ENCODE measurements around the gene MORN5. TPM values are rescaled to one million over a fixed set of nuclear protein-coding genes. Genes with fewer than 3 reads are reported as not detected.

The MORN5 gene
- 1 to 10 TPM in 1 of 2 donors, not detected in 1; 3.0 TPM for total RNA-seq
- polyA plus RNA-seq (ENCODE audit: insufficient read length in 6 of 6) = 1 to 10 TPM; 1.2 to 7.2 (median 4.3) TPM
- long read RNA-seq, donor 1, transcript MORN5-201 (5 exons, 705 nt) = major isoform, 7 of 9 reads
- long read RNA-seq, donor 1, partial matches to known transcripts = 0 of 9 reads
- long read RNA-seq, donor 1, other reads (novel, unspliced or antisense) = 0 of 9 reads
- long read RNA-seq, donor 2, partial matches to known transcripts = 0 of 1 reads
- long read RNA-seq, donor 2, other reads (novel, unspliced or antisense) = 0 of 1 reads
- long read RNA-seq, donor 3 = 0 reads
- long read RNA-seq, donor 4, partial matches to known transcripts = 0 of 1 reads
- long read RNA-seq, donor 4, other reads (novel, unspliced or antisense) = 0 of 1 reads
- long read RNA-seq, donor 5, transcript MORN5-205 (4 exons, 596 nt) = major isoform, 5 of 8 reads
- long read RNA-seq, donor 5, partial matches to known transcripts = 0 of 8 reads
- long read RNA-seq, donor 5, other reads (novel, unspliced or antisense) = 0 of 8 reads
- long read RNA-seq, donor 6 = 0 reads
- long read RNA-seq, donor 7 = 0 reads
- long read RNA-seq, donor 8, partial matches to known transcripts = 0 of 2 reads
- long read RNA-seq, donor 8, other reads (novel, unspliced or antisense) = 0 of 2 reads
- long read RNA-seq, donor 9 = 0 reads
- long read RNA-seq, donor 10, transcript MORN5-201 (5 exons, 705 nt) = major isoform, 5 of 8 reads
- long read RNA-seq, donor 10, partial matches to known transcripts = 0 of 8 reads
- long read RNA-seq, donor 10, other reads (novel, unspliced or antisense) = 0 of 8 reads
- long read RNA-seq, donor 11, transcript MORN5-205 (4 exons, 596 nt) = major isoform, 6 of 8 reads
- long read RNA-seq, donor 11, partial matches to known transcripts = 0 of 8 reads
- long read RNA-seq, donor 11, other reads (novel, unspliced or antisense) = 0 of 8 reads
- long read RNA-seq, donor 12, partial matches to known transcripts = 0 of 6 reads
- long read RNA-seq, donor 12, other reads (novel, unspliced or antisense) = 0 of 6 reads

DNA sequence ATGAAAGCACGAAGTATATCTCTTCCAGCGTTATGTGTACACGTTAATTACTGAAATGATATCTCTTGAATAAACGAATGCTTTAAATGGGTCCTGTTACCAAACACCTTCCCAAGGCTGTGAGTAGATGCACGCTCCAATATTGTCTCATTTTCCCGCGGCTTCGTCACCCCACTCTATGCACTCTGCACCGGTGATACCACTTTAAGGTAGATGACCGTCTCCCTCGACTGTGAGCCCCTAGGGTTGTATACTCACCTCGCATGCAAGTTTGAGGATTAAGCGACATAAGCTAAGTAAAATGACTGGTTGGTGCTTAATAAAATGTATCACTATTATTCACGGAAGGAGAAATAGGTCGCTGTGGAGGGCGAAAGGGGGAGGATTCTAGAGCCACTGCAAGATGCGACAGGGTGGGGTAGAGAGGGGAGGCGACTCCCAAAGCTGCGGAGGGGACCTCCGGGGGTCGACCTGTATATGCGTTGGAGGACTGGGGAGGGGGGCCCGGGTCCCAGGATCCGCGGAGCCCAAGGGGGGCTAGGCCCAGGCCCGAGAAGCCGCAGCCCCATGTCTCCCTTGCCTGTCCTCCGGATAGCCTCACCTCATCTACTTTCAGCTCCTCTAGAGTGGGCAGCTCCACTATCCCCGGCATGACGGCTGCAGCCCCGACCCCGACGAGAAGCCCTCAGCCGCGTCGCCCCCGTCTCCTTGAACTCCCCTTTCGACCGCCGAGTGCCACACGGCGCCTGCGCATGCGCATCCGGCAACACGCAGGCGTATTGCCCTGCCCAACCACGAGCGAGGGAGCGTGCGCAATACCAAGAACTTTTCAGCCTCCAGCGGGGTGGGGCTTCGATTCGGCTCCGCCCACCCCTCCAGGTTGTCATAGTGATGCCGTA lies at the start of gene MORN5, which contains the start of gene NDUFA8:
Gene MORN5, plus strand, starts transcription at position 883 of the 899 bp plus-strand sequence. CDS start 65 bp downstream, outside the sequence.
Gene NDUFA8, minus strand, starts transcription at position 754 of the 899 bp plus-strand sequence. Its CDS starts 102 bp downstream, at position 652.
- intact Hi-C loops (cut with DNase I) = no loop called here
- peak within 1 kb of the TSS; percentile 85 to 89 for H3K4me3 ChIP-seq
- peak within 1 kb of the TSS; percentile 68 to 81 for H3K27ac ChIP-seq

GRCh38 chr9:122110100-122110833 lies 49.4 kb upstream of the MORN5 start:
- Histone ChIP-seq H3K4me1 (no peaks in the 10 kb centered on the region), H3K9me3 (no peaks in the 10 kb centered on the region), H3K27ac (no peak overlapping the region), H3K4me3 (no peak overlapping the region), H3K27me3 (peaks cover 0 to 6% of the 10 kb centered on the region in 2 donors), H3K36me3 (no peaks in the 10 kb centered on the region)
- ATAC-seq (no peak), DNase-seq (no peak)
- no peak for TF ChIP-seq CTCF (IDR thresholded peaks at IDR 0.05)
- intact Hi-C loops (cut with DNase I) = no loop called here

More for the DNA sequence above, at the start of gene MORN5, which contains the start of gene NDUFA8:
- Histone ChIP-seq H3K9me3 (peaks cover 0 to 9% of the 10 kb centered on the region in 2 donors), H3K4me1 (peaks cover 9 to 27% of the 10 kb centered on the region in 2 donors), H3K27me3 (no peaks in the 10 kb centered on the region), H3K36me3 (no peaks in the 10 kb centered on the region)
- TF ChIP-seq CTCF (IDR thresholded peaks at IDR 0.05) = peak in 1 of 2 donors; percentile 33
- peak; percentile 96 to 99 (median 97) for DNase-seq
- peak; percentile 100 for ATAC-seq

GRCh38 chr9:122111413-122112085 lies 48.2 kb upstream of the MORN5 start:
- intact Hi-C loops (cut with DNase I) = no loop called here
- H3K27me3 ChIP-seq = peaks cover 0 to 14% of the 10 kb centered on the region in 2 donors
- H3K9me3 ChIP-seq = no peaks in the 10 kb centered on the region
- no peak for TF ChIP-seq CTCF (IDR thresholded peaks at IDR 0.05)
- DNase-seq (no peak), ATAC-seq (no peak)
- no peaks in the 10 kb centered on the region for H3K4me1 ChIP-seq
- H3K4me3 ChIP-seq = no peak overlapping the region
- H3K36me3 ChIP-seq = no peaks in the 10 kb centered on the region
- no peak overlapping the region for H3K27ac ChIP-seq

GRCh38 chr9:122112238-122112637 lies 47.5 kb upstream of the MORN5 start:
- Histone ChIP-seq H3K27ac (no peak overlapping the region), H3K36me3 (no peaks in the 10 kb centered on the region), H3K4me3 (no peak overlapping the region), H3K4me1 (no peaks in the 10 kb centered on the region), H3K9me3 (no peaks in the 10 kb centered on the region), H3K27me3 (peaks cover 0 to 14% of the 10 kb centered on the region in 2 donors)
- ATAC-seq (no peak), DNase-seq (no peak)
- no peak for TF ChIP-seq CTCF (IDR thresholded peaks at IDR 0.05)
- intact Hi-C loops (cut with DNase I) = no loop called here
